GM12891 (cell line): ENCODE data around the gene STK38L.

Experiments
- POLR2A ChIP-seq: IDR thresholded peaks from 2 replicates; pipeline ENCODE4 v1.6.1; 2011; ENCODE audit warnings: low read depth, low read length, control low read depth
- POLR2AphosphoS5 ChIP-seq: IDR thresholded peaks from 2 replicates; pipeline ENCODE4 v1.6.1; 2011; ENCODE audit warnings: low read depth, low read length, control low read depth
- TAF1 ChIP-seq: IDR thresholded peaks from 2 replicates; pipeline ENCODE4 v1.6.1; 2011; ENCODE audit warnings: low read depth, low read length, control low read depth

- TF ChIP-seq POLR2AphosphoS5 (no peak), POLR2A (no peak), TAF1 (no peak)
Measured at GRCh38 chr12:27292718-27293117, 48.6 kb downstream of the STK38L start.
